Pulmonary artery endothelial cell (primary cell): Measurements from ENCODE around the gene PPP2R5C. TPM values are rescaled to one million over a fixed set of nuclear protein-coding genes. Genes with fewer than 3 reads are reported as not detected.

Experiments
- DNase-seq: peaks from one replicate; pipeline ENCODE4 v3.0.0-alpha.2; 2011; ENCODE audit warnings: low read depth, low spot score
- total RNA-seq: library from RNA; depleted of rRNA; stranded (reverse); fragments of >200 nt; gene quantifications from 2 replicates; pipeline ENCODE4 v1.2.3, GENCODE V29; 2014

The PPP2R5C gene
- total RNA-seq, 1 donor from 2014 or later = 81.4 TPM

- DNase-seq = no peak
Measured at GRCh38 chr14:101814934-101815333, 53.4 kb downstream of the PPP2R5C start.

GRCh38 chr14:101815994-101816393 is 54.5 kb downstream of the PPP2R5C start:
- DNase-seq = no peak

GRCh38 chr14:101817501-101818001 is 56.0 kb downstream of the PPP2R5C start:
- DNase-seq = no peak

GRCh38 chr14:101819251-101819990 is 57.9 kb downstream of the PPP2R5C start:
- no peak for DNase-seq

- DNase-seq = no peak
Measured at GRCh38 chr14:101820283-101820798, 58.8 kb downstream of the PPP2R5C start.

- DNase-seq = no peak
Measured at GRCh38 chr14:101821528-101821927, 60.0 kb downstream of the PPP2R5C start.

- DNase-seq = no peak
Measured at GRCh38 chr14:101823066-101823465, 61.6 kb downstream of the PPP2R5C start.

GRCh38 chr14:101823511-101824120 is 62.1 kb downstream of the PPP2R5C start:
- no peak for DNase-seq

GRCh38 chr14:101824339-101824727 is 62.8 kb downstream of the PPP2R5C start:
- DNase-seq = no peak

GRCh38 chr14:101825797-101826196 is 64.3 kb downstream of the PPP2R5C start:
- DNase-seq = no peak

GRCh38 chr14:101826351-101826750 is 64.8 kb downstream of the PPP2R5C start:
- DNase-seq = no peak

- DNase-seq = no peak
Measured at GRCh38 chr14:101827286-101827685, 65.8 kb downstream of the PPP2R5C start.

- no peak for DNase-seq
Measured at GRCh38 chr14:101828046-101828445, 66.5 kb downstream of the PPP2R5C start.

GRCh38 chr14:101830271-101830670 is 68.8 kb downstream of the PPP2R5C start:
- no peak for DNase-seq

GRCh38 chr14:101833045-101833444 is 71.5 kb downstream of the PPP2R5C start:
- DNase-seq = no peak

- no peak for DNase-seq
Measured at GRCh38 chr14:101834397-101834796, 72.9 kb downstream of the PPP2R5C start.

GRCh38 chr14:101834800-101835547 is 73.5 kb downstream of the PPP2R5C start:
- no peak for DNase-seq

GRCh38 chr14:101835566-101835965 is 74.1 kb downstream of the PPP2R5C start:
- DNase-seq = no peak

GRCh38 chr14:101836135-101836534 is 74.6 kb downstream of the PPP2R5C start:
- no peak for DNase-seq

GRCh38 chr14:101838476-101838875 is 77.0 kb downstream of the PPP2R5C start:
- DNase-seq = no peak

GRCh38 chr14:101839236-101839635 is 77.7 kb downstream of the PPP2R5C start:
- DNase-seq = no peak

- no peak for DNase-seq
Measured at GRCh38 chr14:101839661-101840060, 78.2 kb downstream of the PPP2R5C start.
